ENCODE measurements around the gene CLEC19A.
"Not testable (repeated sequence)": the region's sequence is repeated elsewhere in the genome, so short reads cannot be mapped to it uniquely, and the experiment has no call there.

Gene CLEC19A

DNA sequence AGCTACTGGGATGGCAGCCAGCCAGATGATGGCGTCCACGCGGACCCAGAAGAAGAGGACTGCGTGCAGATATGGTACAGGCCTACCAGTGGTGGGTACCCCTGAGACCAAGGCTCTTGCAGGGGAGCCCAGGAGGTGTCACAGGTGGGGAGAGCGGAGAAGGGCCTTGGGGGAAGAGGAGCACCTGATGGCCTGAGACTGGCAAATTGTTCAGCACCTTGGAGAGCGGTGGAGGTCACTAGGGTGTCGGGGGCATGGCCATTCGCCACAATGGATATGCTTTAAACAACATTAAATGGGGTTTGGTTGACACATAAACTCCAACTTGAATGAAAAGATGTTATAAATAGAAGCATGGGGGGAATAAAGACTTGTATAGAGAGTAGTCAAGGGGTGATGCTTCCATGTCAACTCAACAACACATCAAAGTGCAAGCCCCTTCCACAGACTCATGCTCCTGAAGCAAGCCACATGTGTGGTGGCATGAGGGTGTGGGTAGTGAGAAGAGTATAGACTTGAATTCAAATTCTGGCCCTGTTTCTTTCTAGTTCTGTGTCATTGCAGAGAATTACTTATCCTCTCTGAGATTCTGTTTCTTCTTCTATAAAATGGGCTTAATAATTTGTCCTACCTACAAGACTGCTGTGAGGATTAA is 22.2 kb downstream of the CLEC19A start:
- no peak overlapping the region for H3K9ac ChIP-seq (ENCODE audit: low read length)
- H3K4me1 ChIP-seq (ENCODE audit: control insufficient read depth, insufficient read depth, low read length), result no peaks in the 10 kb centered on the region
- H3K36me3 ChIP-seq (ENCODE audit: control insufficient read depth, insufficient read depth, low read length), result no peaks in the 10 kb centered on the region
- H3K4me3 ChIP-seq (ENCODE audit: low read length), result no peak overlapping the region
- H3K27ac ChIP-seq (ENCODE audit: low read depth, low read length), result no peak overlapping the region
- H3K27me3 ChIP-seq (ENCODE audit: control insufficient read depth, insufficient read depth, low read length), result peaks cover 5% of the 10 kb centered on the region

- Histone ChIP-seq H3K4me1 (ENCODE audit: control insufficient read depth, insufficient read depth, low read length) (no peaks in the 10 kb centered on the region), H3K4me3 (ENCODE audit: low read length) (no peak overlapping the region), H3K27ac (ENCODE audit: low read depth, low read length) (no peak overlapping the region), H3K27me3 (ENCODE audit: control insufficient read depth, insufficient read depth, low read length) (peaks cover 5% of the 10 kb centered on the region), H3K9ac (ENCODE audit: low read length) (no peak overlapping the region), H3K36me3 (ENCODE audit: control insufficient read depth, insufficient read depth, low read length) (no peaks in the 10 kb centered on the region)
Measured at GRCh38 chr16:19308392-19308791, 22.9 kb downstream of the CLEC19A start.

GRCh38 chr16:19309178-19309577 is 23.6 kb downstream of the CLEC19A start:
- no peaks in the 10 kb centered on the region for H3K36me3 ChIP-seq (ENCODE audit: control insufficient read depth, insufficient read depth, low read length)
- H3K4me1 ChIP-seq (ENCODE audit: control insufficient read depth, insufficient read depth, low read length), result no peaks in the 10 kb centered on the region
- no peak overlapping the region for H3K9ac ChIP-seq (ENCODE audit: low read length)
- no peak overlapping the region for H3K4me3 ChIP-seq (ENCODE audit: low read length)
- no peak overlapping the region for H3K27ac ChIP-seq (ENCODE audit: low read depth, low read length)
- H3K27me3 ChIP-seq (ENCODE audit: control insufficient read depth, insufficient read depth, low read length), result peaks cover 5% of the 10 kb centered on the region

GRCh38 chr16:19314718-19315425 is 29.3 kb downstream of the CLEC19A start:
- H3K27me3 ChIP-seq (ENCODE audit: control insufficient read depth, insufficient read depth, low read length), result no peaks in the 10 kb centered on the region
- no peaks in the 10 kb centered on the region for H3K4me1 ChIP-seq (ENCODE audit: control insufficient read depth, insufficient read depth, low read length)
- no peak overlapping the region for H3K9ac ChIP-seq (ENCODE audit: low read length)
- no peak overlapping the region for H3K27ac ChIP-seq (ENCODE audit: low read depth, low read length)
- no peaks in the 10 kb centered on the region for H3K36me3 ChIP-seq (ENCODE audit: control insufficient read depth, insufficient read depth, low read length)
- H3K4me3 ChIP-seq (ENCODE audit: low read length), result no peak overlapping the region

- Histone ChIP-seq H3K36me3 (ENCODE audit: control insufficient read depth, insufficient read depth, low read length) (no peaks in the 10 kb centered on the region), H3K27me3 (ENCODE audit: control insufficient read depth, insufficient read depth, low read length) (no peaks in the 10 kb centered on the region), H3K27ac (ENCODE audit: low read depth, low read length) (no peak overlapping the region), H3K9ac (ENCODE audit: low read length) (no peak overlapping the region), H3K4me1 (ENCODE audit: control insufficient read depth, insufficient read depth, low read length) (no peaks in the 10 kb centered on the region), H3K4me3 (ENCODE audit: low read length) (no peak overlapping the region)
Measured at GRCh38 chr16:19315889-19316433, 30.4 kb downstream of the CLEC19A start.

DNA sequence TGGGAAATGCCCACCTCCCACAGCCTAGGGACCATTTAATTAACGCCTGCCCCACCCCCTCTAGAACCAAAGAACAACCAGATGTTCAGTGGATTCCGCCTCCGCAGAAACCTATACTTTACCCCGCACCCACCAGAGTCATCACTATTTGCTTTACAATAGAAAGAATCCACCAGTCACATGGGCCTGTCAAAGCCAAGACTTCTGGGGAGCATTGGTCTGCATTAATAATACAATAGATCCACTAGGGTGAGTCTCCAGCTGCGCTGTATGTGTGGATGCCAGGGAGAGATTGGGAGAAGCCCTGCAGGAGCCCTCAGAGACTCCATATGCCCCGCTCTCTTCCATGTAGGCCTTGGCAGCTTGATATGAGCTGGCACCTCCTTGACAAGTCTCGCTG is 31.3 kb downstream of the CLEC19A start:
- no peak overlapping the region for H3K4me3 ChIP-seq (ENCODE audit: low read length)
- H3K9ac ChIP-seq (ENCODE audit: low read length), result no peak overlapping the region
- H3K4me1 ChIP-seq (ENCODE audit: control insufficient read depth, insufficient read depth, low read length), result no peaks in the 10 kb centered on the region
- no peak overlapping the region for H3K27ac ChIP-seq (ENCODE audit: low read depth, low read length)
- H3K27me3 ChIP-seq (ENCODE audit: control insufficient read depth, insufficient read depth, low read length), result no peaks in the 10 kb centered on the region
- H3K36me3 ChIP-seq (ENCODE audit: control insufficient read depth, insufficient read depth, low read length), result no peaks in the 10 kb centered on the region

DNA sequence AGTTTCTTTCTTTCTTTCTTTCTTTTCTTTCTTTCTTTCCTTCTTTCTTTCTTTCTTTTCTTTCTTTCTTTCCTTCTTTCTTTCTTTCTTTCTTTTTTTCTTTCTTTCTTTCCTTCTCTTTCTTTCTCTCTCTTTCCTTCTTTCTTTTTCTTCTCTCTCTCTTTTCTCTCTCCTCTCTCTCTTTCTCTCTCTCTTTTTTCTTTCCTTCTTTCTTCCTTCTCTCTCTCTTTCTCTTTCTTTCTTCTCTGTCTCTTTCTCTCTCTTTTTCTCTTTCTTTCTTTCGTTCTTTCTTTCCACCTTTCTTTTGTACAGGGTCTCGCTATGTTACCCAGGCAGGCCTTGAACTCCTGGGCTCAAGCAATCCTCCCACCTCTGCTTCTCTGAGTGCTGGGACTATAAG is 35.7 kb downstream of the CLEC19A start:
- H3K27me3 ChIP-seq (ENCODE audit: control insufficient read depth, insufficient read depth, low read length); H3K27ac ChIP-seq (ENCODE audit: low read depth, low read length); H3K36me3 ChIP-seq (ENCODE audit: control insufficient read depth, insufficient read depth, low read length); H3K9ac ChIP-seq (ENCODE audit: low read length); H3K4me1 ChIP-seq (ENCODE audit: control insufficient read depth, insufficient read depth, low read length); H3K4me3 ChIP-seq (ENCODE audit: low read length): not testable (repeated sequence)

DNA sequence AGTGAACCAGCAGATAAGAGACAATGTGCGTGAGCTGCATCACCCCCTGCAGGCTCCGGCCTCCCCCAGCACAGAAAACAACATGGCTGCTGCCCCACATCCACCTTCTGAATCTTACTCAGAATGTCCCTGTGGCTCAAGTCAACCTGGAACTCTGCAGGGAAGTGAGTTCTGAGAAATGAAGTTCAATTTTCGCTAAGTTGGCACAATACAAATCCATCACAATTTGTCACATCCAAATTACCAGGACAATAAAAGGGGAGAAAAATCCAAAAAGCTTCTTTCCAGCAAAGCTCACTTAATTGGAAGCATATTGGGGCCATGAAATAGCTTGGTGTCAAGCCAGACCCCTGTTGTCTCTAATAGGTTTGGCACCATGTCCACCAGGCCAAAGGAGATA is 38.1 kb downstream of the CLEC19A start:
- Histone ChIP-seq H3K9ac (ENCODE audit: low read length) (no peak overlapping the region), H3K36me3 (ENCODE audit: control insufficient read depth, insufficient read depth, low read length) (no peaks in the 10 kb centered on the region), H3K27me3 (ENCODE audit: control insufficient read depth, insufficient read depth, low read length) (no peaks in the 10 kb centered on the region), H3K4me1 (ENCODE audit: control insufficient read depth, insufficient read depth, low read length) (no peaks in the 10 kb centered on the region), H3K27ac (ENCODE audit: low read depth, low read length) (no peak overlapping the region), H3K4me3 (ENCODE audit: low read length) (no peak overlapping the region)

DNA sequence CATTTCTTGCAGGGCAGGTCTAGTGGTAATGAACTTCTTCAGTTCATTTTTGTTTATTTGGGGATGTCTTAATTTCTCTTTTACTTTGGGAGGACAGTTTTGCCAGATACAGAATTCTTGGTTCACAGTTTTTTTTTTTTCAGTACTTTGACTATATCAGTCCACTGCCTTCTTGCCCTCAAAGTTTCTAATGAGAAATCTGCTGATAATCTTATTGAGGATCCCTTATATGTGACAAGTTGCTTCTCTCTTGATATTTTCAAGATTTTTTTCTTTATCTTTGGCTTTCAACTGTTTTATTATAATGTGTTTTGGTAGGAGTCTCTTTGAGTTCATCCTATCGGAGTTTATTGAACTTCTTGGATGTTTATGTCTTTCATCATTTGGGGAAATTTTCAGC is 42.8 kb downstream of the CLEC19A start:
- Histone ChIP-seq H3K27me3 (ENCODE audit: control insufficient read depth, insufficient read depth, low read length) (no peaks in the 10 kb centered on the region), H3K27ac (ENCODE audit: low read depth, low read length) (no peak overlapping the region), H3K36me3 (ENCODE audit: control insufficient read depth, insufficient read depth, low read length) (no peaks in the 10 kb centered on the region), H3K9ac (ENCODE audit: low read length) (no peak overlapping the region), H3K4me1 (ENCODE audit: control insufficient read depth, insufficient read depth, low read length) (no peaks in the 10 kb centered on the region), H3K4me3 (ENCODE audit: low read length) (no peak overlapping the region)

GRCh38 chr16:19329932-19330331 is 44.4 kb downstream of the CLEC19A start:
- H3K4me3 ChIP-seq (ENCODE audit: low read length), result no peak overlapping the region
- H3K27me3 ChIP-seq (ENCODE audit: control insufficient read depth, insufficient read depth, low read length), result no peaks in the 10 kb centered on the region
- H3K36me3 ChIP-seq (ENCODE audit: control insufficient read depth, insufficient read depth, low read length), result no peaks in the 10 kb centered on the region
- H3K4me1 ChIP-seq (ENCODE audit: control insufficient read depth, insufficient read depth, low read length), result no peaks in the 10 kb centered on the region
- no peak overlapping the region for H3K27ac ChIP-seq (ENCODE audit: low read depth, low read length)
- no peak overlapping the region for H3K9ac ChIP-seq (ENCODE audit: low read length)

GRCh38 chr16:19330841-19331397 is 45.4 kb downstream of the CLEC19A start:
- Histone ChIP-seq H3K27me3 (ENCODE audit: control insufficient read depth, insufficient read depth, low read length) (no peaks in the 10 kb centered on the region), H3K27ac (ENCODE audit: low read depth, low read length) (no peak overlapping the region), H3K9ac (ENCODE audit: low read length) (no peak overlapping the region), H3K4me3 (ENCODE audit: low read length) (no peak overlapping the region), H3K4me1 (ENCODE audit: control insufficient read depth, insufficient read depth, low read length) (no peaks in the 10 kb centered on the region), H3K36me3 (ENCODE audit: control insufficient read depth, insufficient read depth, low read length) (no peaks in the 10 kb centered on the region)

GRCh38 chr16:19331794-19332193 is 46.3 kb downstream of the CLEC19A start:
- no peaks in the 10 kb centered on the region for H3K36me3 ChIP-seq (ENCODE audit: control insufficient read depth, insufficient read depth, low read length)
- H3K9ac ChIP-seq (ENCODE audit: low read length), result no peak overlapping the region
- no peak overlapping the region for H3K27ac ChIP-seq (ENCODE audit: low read depth, low read length)
- no peaks in the 10 kb centered on the region for H3K4me1 ChIP-seq (ENCODE audit: control insufficient read depth, insufficient read depth, low read length)
- no peak overlapping the region for H3K4me3 ChIP-seq (ENCODE audit: low read length)
- H3K27me3 ChIP-seq (ENCODE audit: control insufficient read depth, insufficient read depth, low read length), result no peaks in the 10 kb centered on the region
